Measurements from ENCODE around the gene VCAN.

Gene VCAN

GRCh38 chr5:83567741-83568140, 96.2 kb downstream of the VCAN start:
- TF ChIP-seq GATA3 (IDR thresholded peaks at IDR 0.05; ENCODE audit: low read depth, low read length) (no peak), GATA2 (IDR thresholded peaks at IDR 0.05; ENCODE audit: low read depth, low read length) (no peak)

GRCh38 chr5:83568186-83568585, 96.6 kb downstream of the VCAN start:
- TF ChIP-seq GATA3 (IDR thresholded peaks at IDR 0.05; ENCODE audit: low read depth, low read length), result no peak
- no peak for TF ChIP-seq GATA2 (IDR thresholded peaks at IDR 0.05; ENCODE audit: low read depth, low read length)

- no peak for TF ChIP-seq GATA3 (IDR thresholded peaks at IDR 0.05; ENCODE audit: low read depth, low read length)
- no peak for TF ChIP-seq GATA2 (IDR thresholded peaks at IDR 0.05; ENCODE audit: low read depth, low read length)
These were observed 99.4 kb downstream of the VCAN start for GRCh38 chr5:83570916-83571315.

- TF ChIP-seq GATA2 (IDR thresholded peaks at IDR 0.05; ENCODE audit: low read depth, low read length), result no peak
- TF ChIP-seq GATA3 (IDR thresholded peaks at IDR 0.05; ENCODE audit: low read depth, low read length), result no peak
These were observed 100.7 kb downstream of the VCAN start for GRCh38 chr5:83572271-83572670.

GRCh38 chr5:83576341-83576740, 104.8 kb downstream of the VCAN start:
- TF ChIP-seq GATA3 (IDR thresholded peaks at IDR 0.05; ENCODE audit: low read depth, low read length) (no peak), GATA2 (IDR thresholded peaks at IDR 0.05; ENCODE audit: low read depth, low read length) (no peak)

GRCh38 chr5:83577036-83577636, 105.6 kb downstream of the VCAN start:
- no peak for TF ChIP-seq GATA3 (IDR thresholded peaks at IDR 0.05; ENCODE audit: low read depth, low read length)
- TF ChIP-seq GATA2 (IDR thresholded peaks at IDR 0.05; ENCODE audit: low read depth, low read length), result no peak

- TF ChIP-seq GATA3 (IDR thresholded peaks at IDR 0.05; ENCODE audit: low read depth, low read length) (no peak), GATA2 (IDR thresholded peaks at IDR 0.05; ENCODE audit: low read depth, low read length) (no peak)
These were observed 112.3 kb downstream of the VCAN start for GRCh38 chr5:83583859-83584258.

- TF ChIP-seq GATA3 (IDR thresholded peaks at IDR 0.05; ENCODE audit: low read depth, low read length) (no peak), GATA2 (IDR thresholded peaks at IDR 0.05; ENCODE audit: low read depth, low read length) (no peak)
These were observed 115.6 kb downstream of the VCAN start for GRCh38 chr5:83586874-83587776.

- TF ChIP-seq GATA2 (IDR thresholded peaks at IDR 0.05; ENCODE audit: low read depth, low read length) (no peak), GATA3 (IDR thresholded peaks at IDR 0.05; ENCODE audit: low read depth, low read length) (no peak)
These were observed 118.2 kb downstream of the VCAN start for GRCh38 chr5:83589786-83590185.

GRCh38 chr5:83590966-83591365, 119.4 kb downstream of the VCAN start:
- no peak for TF ChIP-seq GATA3 (IDR thresholded peaks at IDR 0.05; ENCODE audit: low read depth, low read length)
- no peak for TF ChIP-seq GATA2 (IDR thresholded peaks at IDR 0.05; ENCODE audit: low read depth, low read length)

GRCh38 chr5:83595217-83595616, 123.7 kb downstream of the VCAN start:
- TF ChIP-seq GATA2 (IDR thresholded peaks at IDR 0.05; ENCODE audit: low read depth, low read length), result no peak

GRCh38 chr5:83608122-83608521, 136.6 kb downstream of the VCAN start:
- TF ChIP-seq GATA2 (IDR thresholded peaks at IDR 0.05; ENCODE audit: low read depth, low read length), result no peak
- no peak for TF ChIP-seq GATA3 (IDR thresholded peaks at IDR 0.05; ENCODE audit: low read depth, low read length)

- TF ChIP-seq GATA3 (IDR thresholded peaks at IDR 0.05; ENCODE audit: low read depth, low read length) (no peak), GATA2 (IDR thresholded peaks at IDR 0.05; ENCODE audit: low read depth, low read length) (no peak)
These were observed 143.3 kb downstream of the VCAN start for GRCh38 chr5:83614841-83615240.

- TF ChIP-seq GATA2 (IDR thresholded peaks at IDR 0.05; ENCODE audit: low read depth, low read length), result no peak
- no peak for TF ChIP-seq GATA3 (IDR thresholded peaks at IDR 0.05; ENCODE audit: low read depth, low read length)
These were observed 156.8 kb downstream of the VCAN start for GRCh38 chr5:83628360-83628759.
